ENCODE results near the gene GBE1.
"Not testable (repeated sequence)": the region's sequence is repeated elsewhere in the genome, so short reads cannot be mapped to it uniquely, and the experiment has no call there.

GBE1 gene

DNA sequence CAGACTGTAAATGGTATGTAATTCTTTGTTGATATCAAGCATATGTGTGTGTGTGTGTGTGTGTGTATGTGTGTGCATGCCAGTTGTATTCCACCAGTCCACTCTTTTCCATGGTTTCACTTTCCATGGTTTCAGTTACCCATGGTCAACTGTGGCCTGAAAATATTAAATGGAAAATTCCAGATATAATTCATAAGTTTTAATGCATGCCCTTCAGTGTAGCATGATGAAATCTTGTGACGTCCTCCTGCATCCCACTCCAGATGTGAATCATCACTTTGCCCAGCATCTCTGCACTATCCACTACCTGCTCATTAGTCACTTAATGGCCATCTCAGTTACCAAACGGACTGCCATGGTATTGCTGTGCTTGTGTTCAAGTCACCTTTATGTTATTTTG, 215.9 kb downstream of the GBE1 start:
- H3K4me3 ChIP-seq (ENCODE audit: low read depth, low read length) = no peak overlapping the region

DNA sequence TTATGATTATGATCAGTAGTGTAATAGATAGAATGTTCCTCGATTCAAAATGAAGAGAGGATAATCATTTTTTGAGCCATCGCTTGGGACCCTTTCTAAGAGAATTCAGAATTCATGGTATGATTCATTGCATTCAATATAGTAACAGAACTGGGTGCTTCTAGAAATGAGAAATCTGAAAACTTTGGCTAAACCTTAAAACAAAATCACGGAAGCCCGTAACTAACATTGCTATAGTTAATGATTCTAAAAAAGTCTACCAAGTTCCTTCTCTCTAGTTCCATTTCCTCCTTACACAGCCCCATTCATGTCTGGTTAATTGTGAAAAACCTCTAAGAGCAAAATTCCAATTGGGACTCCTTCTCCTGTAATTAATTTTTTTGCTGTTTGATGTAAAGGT, 217.1 kb downstream of the GBE1 start:
- H3K4me3 ChIP-seq (ENCODE audit: low read depth, low read length) = no peak overlapping the region

DNA sequence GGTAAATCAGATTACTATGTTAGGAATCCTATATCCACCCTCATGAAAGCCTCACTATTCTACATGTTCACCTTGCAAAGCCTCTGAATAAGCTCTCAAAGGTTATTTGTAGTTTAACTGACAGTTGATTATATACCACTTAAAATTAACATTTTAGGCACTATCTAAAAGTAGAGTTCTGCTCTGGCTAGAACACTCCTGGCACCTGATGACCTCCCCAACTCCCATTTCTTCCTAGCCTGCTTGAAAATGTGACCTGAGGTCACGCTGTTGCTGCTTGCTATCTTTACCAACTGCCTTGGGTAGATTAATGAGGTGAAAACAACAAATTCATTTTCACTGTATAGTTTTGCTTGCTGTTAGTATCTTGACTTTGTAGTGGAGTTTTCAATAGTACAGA, 220.7 kb downstream of the GBE1 start:
- no peak overlapping the region for H3K4me3 ChIP-seq (ENCODE audit: low read depth, low read length)

DNA sequence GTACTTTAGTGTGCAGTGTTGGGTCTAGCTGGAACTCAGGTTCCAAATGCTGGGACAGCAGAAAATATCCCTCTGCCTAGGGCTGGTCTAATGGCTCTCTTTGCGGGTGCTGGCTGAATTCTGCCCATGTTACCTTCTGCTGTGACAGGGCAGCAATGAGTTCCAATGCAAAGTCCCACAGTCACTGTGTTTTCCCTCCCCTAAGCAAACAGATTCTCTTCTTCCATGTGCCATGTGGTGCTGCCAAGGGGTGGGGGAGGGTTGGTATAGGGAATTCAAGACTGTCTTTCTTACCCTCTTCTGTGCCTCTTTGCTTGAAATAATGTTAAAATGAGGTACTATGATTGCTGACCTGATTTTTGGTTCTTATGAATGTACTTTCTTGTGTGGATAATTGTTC, 229.6 kb downstream of the GBE1 start:
- H3K4me3 ChIP-seq (ENCODE audit: low read depth, low read length) = no peak overlapping the region

DNA sequence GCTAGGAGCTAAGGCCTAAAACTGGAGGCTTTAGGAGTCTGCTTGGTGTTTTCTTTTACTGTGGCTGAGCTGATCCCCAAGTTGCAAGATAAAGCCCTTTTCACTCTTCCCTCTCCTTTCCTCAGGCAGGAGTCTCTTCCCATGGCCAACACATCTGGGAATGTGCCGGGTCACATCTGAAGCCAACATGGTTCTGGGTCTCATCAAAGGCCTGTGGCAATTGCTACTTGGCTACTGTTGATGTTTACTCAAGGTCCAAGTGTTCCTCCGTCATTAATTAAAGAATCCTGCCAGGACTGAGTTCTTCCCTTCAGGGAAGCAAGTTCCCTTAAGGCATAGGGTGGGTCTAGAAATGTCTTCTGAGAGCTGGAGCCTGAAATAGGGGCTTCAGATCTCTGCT, 230.2 kb downstream of the GBE1 start:
- no peak overlapping the region for H3K4me3 ChIP-seq (ENCODE audit: low read depth, low read length)

DNA sequence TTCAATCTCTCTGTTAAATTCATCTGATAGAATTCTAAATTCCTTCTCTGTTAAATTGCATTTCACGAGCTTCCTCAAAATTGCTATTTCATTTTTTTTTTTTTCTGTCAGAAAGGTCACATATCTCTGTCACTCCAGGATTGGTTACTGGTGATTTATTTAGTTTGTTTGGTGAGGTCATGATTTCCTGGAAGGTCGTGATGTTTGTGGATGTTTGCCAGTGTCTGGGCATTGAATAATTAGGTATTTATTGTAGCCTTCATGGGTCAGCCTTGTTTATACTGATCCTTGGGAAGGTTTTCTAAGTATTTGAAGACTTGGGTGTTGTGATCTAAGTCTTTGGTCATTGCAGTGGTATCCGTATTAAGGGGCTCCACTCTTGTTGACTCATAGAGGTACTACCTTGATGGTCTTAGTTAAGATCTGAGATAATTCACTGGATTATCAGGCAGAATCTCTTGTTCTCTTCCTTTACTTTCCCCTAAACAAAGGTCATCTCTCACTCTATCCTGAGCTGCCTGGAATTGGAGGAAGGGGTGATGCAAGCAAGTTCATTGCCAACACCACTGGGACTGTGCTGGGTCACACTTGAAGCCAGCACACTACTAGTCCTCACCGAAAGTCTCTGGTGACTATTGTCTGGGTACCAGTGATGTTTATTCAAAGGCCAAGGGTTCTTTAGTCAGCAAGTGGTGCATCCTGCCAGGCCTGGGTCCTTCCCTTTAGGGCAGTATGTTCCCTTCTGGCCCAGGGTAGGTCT, 231.1 kb downstream of the GBE1 start:
- no peak overlapping the region for H3K4me3 ChIP-seq (ENCODE audit: low read depth, low read length)

DNA sequence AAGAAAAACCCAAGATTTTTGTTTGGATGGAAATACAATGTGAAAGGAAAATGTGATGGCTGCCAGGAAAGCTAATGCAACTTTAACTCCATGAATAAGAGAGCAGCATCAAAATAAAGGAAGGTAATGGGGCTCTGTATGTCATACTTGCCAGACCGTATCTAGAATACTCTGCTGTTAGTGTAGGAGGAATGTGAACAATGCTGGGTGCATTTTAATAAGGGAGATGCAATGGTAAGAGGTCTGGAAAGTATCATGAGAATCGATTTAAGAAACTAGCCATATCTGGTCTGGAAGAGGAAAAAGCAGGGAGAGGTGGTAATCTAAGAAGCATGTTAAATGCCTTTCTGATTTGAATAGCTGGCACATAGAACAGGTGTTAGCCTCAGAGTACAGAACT, 239.6 kb downstream of the GBE1 start:
- H3K4me3 ChIP-seq (ENCODE audit: low read depth, low read length) = no peak overlapping the region

DNA sequence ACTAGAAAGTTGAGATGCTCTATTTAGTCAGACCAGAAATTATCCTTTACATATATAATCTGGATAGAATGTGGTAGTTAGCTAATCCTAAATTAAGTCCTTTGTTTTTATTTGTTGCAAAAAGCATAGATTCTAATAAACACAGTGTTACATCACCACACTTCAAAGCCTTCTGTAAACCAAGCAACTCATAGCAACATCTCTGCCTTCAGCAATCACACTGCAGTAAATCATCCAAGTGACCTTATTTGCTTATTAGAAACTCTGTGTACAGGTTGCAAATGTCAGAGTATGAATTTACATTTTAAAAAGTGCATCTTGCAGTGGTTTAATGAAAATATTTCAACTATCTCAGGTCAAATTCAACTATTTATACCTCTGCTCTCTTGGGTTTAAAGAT, 242.5 kb downstream of the GBE1 start:
- H3K4me3 ChIP-seq (ENCODE audit: low read depth, low read length) = no peak overlapping the region

DNA sequence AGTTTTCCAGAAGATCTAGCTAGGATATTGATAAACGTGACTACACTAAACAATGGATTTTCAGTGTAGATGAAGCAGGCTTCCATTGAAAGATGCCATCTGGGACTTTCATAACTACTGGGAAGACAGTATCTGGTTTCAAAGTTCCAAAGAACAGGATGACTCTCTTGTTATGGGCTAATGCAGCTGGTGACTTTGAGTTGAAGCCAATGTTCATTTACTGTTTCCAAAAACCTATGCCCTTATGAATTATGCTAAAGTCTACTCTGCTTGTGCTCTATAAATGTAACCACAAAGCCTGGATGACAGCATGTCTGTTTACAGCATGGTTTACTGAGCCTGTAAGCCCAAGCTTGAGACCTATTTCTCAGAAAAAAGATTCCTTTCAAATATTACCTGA, 245.4 kb downstream of the GBE1 start:
- no peak overlapping the region for H3K4me3 ChIP-seq (ENCODE audit: low read depth, low read length)

DNA sequence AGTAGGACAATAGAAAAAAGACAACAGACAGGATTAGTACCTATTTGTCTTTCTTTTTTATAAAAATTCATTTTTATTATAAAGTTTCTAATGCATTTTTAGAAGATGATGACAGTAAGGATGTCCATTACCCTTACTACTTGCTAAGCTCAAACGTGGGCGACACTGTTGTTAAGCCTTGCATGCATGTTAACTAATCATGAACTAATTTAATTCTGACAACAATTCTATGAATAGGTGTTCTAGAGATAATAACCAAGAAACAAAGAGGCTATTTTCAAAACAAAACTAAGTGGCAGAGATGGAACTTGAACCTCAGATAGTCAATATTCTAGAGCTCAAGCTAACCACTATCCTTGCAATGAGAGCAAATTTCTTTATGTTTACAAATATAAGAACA, 247.9 kb downstream of the GBE1 start:
- no peak overlapping the region for H3K4me3 ChIP-seq (ENCODE audit: low read depth, low read length)

DNA sequence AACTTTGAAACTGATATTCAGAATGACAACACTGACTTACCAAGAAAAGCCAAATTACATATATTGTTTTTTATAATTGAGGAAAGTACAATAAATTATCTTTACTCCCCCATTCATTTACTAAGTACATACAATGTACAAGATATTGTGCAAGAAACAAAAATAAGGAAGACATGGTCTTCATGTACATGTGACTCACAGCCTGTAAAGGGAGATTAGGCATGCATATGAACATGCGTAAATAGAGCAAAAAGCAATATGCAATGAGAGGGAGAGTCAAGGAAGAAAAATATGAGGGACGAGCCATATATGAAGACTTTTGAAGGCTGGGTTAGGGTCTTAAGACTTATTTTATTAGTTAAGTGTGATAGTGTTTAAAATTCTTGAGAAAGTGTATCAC, 258.4 kb downstream of the GBE1 start:
- H3K4me3 ChIP-seq (ENCODE audit: low read depth, low read length) = no peak overlapping the region

DNA sequence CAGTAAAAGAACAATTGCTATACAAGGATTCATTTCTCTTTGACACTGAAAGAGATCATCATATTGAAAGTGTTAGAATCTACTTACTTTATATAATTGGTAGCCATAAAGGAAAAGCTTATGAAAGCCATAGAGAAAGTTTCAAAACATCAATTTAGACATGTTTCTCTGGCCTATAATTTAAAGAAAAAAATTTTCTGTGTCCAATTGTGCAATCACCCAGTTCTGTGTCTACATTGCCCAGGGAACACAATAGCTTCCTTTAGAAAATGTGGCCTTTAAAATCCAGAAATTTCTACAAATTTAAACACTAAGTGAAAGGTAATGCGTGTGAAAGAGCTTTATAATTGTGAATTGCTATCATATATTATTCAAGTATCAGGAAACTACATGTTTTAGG, 259.2 kb downstream of the GBE1 start:
- H3K4me3 ChIP-seq (ENCODE audit: low read depth, low read length) = no peak overlapping the region

DNA sequence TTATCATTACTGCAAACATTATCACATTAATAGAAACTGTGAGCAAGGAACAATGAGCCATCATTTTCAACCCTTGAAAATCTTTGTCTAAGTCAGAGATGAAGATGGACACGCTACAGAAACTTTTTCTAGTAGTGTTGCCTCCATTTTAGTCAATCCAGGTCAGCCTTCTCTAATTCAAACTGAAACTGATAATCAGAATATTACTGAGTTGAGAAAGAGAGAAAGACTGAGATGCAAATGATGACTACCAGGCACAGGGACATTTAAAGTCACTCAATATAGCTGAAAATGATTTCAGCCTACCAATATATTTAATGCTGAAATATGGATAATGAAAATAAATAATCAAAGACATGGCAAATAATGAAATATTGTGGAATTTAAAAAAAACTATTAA, 261.4 kb downstream of the GBE1 start:
- no peak overlapping the region for H3K4me3 ChIP-seq (ENCODE audit: low read depth, low read length)

DNA sequence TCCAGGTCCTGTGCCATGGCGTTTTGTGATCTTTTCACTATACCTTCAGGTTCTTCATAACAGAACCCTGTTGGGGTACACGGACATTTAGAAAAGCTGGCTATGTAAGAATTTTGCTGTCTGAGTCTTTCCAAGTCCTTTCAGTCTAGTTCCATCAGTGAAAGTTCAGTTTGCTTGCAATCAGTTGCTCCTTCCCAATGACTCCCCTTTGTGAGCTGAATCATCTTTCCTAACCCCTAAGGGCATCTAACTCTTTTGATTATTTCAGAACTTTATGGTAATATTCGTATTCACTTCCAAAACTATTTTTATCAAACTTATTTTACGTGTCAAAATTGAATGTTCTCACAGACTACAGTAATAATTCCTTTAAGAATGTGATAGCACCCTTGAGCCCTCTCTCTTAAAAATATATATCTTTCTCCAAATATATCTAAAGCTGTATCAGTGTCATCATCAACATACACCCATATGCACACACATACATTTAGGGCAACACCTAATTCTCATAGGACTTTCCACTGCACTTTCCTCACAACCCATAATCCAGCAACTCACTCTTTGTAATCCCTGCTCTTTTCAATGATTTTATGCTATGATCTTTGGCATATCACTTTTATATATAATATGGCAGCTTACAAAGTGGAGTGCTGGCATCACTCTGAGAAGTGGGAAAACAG, 263.7 kb downstream of the GBE1 start:
- no peak overlapping the region for H3K4me3 ChIP-seq (ENCODE audit: low read depth, low read length)

DNA sequence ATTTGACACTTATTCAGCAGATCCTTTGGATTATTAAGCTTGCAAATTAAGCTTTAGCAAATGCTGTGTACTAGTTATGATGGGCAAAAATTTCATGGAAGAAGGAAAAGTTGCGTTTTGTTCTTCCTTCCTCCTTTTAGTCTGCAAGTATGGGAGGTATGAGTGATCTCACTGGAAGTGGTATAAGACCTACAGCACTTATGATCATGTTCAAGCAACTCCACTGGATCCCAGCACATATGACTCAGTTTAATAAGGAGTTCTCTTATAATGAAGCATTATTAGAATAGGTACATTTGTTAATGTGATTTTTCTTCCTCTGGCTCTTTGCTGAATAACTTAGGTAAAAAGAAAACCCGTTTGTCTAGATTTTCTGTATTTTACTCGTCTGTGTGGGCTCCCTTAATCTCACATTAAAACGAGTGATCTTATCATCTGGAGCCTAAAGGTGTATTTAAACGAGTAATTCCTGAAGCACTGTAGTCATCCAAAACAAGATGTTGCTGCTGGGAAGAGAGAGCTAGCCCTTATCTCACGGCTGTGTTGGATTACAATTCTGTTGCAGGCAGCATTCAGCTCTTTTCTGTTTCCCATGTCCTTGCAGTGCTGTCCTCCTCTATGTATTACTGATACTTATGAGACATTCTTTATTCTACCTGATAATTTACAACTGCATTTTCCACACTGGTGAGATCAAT, 264.9 kb downstream of the GBE1 start:
- no peak overlapping the region for H3K4me3 ChIP-seq (ENCODE audit: low read depth, low read length)

DNA sequence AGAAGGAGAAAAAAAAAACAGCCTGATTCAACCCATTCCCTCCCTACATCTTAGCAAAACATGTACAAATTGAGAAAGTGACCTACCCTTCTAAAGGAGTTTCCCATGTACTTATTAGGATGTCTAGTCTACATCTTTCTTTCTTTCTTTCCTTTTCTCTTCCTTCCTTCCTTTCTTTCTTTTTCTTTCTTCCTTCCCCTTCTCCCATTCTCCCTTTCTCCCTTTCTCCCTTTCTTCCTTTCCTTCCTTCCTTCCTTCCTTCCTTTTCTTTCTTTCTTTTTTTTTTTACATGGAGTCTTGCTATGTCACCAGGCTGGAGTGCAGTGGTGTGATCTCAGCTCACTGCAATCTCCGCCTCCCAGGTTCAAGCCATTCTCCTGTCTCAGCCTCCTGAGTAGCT, 269.0 kb downstream of the GBE1 start:
- not testable (repeated sequence) for H3K4me3 ChIP-seq (ENCODE audit: low read depth, low read length)

DNA sequence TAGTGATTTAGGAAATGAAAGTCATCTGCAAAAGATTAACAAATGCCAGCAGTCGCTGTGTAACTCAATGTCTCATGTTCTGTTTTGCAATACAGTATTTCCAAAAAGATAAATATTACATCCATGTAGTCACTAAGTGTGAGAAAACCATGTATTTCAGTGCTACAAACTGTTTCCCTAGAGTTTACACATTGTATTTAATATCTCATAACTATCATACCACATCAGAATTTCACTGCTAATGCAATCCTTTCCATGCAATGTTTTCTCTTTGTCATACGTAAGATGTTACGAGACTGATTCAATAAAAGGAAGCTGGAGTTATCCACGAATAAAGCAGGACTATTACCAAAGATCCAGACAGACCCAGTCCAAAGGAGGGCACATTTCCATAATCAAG, 269.4 kb downstream of the GBE1 start:
- no peak overlapping the region for H3K4me3 ChIP-seq (ENCODE audit: low read depth, low read length)

DNA sequence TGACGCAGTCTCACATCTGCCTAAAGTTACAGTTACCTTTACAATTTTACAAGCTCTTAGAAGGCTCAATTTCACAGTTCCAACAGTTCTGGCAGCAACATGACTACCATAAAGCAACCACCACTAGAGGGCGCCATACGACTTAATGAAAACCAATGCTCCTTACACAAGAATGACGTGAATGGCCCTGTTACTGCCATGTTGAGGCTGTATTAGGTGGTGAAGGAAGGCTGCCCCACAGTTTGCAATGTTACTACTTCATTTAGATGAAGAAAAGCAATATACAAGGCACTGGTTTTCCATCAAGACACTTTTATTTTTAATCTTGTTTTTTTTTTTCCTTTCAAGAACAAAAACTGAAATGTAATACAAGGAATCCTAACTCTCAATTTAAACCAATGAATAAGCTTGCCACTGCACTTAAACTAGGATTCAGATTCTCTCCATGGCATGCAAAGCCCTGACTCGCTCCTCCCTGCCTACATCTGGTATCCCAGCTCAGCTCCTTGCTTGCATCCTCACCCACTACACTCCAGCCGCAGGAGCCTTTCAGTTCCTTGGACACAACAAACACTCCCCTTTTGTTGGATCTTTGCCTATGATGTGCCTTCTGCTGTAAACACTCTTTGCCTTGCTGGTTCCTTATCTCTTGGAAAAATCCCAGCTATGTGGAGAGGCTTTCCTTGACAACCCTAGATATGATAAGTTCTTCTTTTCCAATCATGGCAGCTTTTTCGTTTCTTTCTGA, 270.7 kb downstream of the GBE1 start:
- no peak overlapping the region for H3K4me3 ChIP-seq (ENCODE audit: low read depth, low read length)

DNA sequence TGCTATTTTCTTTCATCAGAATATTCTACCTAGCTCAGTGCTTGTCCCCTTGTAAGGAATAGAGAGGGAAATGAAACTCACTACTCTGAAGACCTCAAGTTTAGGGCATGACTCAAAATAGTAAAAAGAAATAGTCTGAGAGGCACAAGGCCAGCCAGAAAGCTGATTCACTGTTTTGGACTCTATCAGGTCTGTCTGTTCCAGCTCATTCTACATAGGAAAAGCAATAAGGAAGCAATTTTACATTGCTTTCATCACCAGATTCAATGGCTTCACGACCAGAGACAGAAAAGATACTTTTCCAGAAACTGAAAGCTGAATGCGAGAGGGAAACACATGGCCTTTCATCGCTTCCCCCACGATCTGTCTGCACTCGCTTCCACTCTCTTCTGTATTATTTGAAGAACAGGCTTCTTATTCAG, 276.0 kb downstream of the GBE1 start:
- H3K4me3 ChIP-seq (ENCODE audit: low read depth, low read length) = no peak overlapping the region

DNA sequence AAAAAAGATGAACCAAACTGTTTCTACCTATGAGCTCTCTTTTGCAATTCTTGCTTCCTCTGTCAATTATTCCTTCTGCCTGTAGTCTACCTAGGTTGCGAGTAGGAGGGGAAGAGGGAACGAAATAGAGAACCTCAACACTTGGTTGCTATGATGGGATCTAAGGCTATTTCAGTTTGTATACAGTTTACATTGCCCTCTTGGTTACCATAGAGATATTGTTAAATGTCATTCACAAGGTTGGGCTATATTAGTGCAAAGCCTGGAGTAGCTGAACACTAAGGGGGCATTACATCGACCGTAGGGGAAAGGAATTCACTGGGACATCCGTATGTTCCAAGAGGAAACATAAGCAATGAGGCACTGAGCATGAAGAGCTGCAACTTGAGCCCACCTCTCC, 276.9 kb downstream of the GBE1 start:
- no peak overlapping the region for H3K4me3 ChIP-seq (ENCODE audit: low read depth, low read length)

DNA sequence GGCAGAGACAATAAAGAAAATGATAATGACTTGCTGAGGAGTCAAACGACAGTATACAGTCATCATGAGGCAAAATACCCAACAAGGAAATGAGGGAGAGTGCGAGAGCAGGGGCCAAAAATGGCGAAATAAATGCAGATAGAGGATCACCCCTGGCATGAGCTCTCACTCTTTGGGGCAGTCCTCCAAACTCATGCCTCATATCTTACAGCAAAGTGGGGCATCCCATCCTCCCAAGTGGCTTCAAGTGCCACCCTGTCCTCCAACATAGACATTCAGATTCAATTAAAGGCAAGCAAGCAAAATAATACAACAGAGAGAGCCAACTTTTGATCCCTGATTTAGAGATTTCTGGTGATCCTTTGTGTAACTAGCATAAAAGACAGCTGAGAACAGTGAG, 278.4 kb downstream of the GBE1 start:
- H3K4me3 ChIP-seq (ENCODE audit: low read depth, low read length) = no peak overlapping the region

DNA sequence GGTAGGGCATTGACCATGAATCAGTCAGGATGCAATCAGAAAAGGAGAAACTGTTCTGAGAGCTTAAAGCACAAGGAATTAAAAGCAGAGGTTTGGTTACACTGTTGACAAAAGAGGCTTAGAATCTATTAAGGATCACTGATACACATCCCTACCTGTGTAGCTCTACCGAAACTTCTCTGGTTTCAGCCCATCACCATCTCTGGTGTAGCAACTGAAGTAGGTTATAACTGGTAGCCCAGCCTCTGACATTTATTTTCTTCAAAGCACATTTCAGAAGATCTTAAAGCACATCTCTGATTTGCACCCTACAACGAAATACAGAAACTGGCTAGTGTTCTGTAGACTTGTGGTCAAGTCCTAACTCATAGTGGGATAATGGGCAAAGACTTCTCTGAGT, 283.7 kb downstream of the GBE1 start:
- H3K4me3 ChIP-seq (ENCODE audit: low read depth, low read length) = no peak overlapping the region
